BLaER1 treated with 17β-estradiol and CSF1 and Interleukin-3, amounts not matched to agents 10 nM and 100 nM (cell line): ENCODE results near the gene GRIP2.

ENCODE experiments used
- H3K27ac ChIP-seq, 11 experiments: shearing (Covaris generic); formaldehyde crosslinking; 2 replicates each; pipeline ENCODE4 v1.8.1; 2022
- H3K27me3 ChIP-seq, 11 experiments: shearing (Covaris generic); formaldehyde crosslinking; 2 replicates each; pipeline ENCODE4 v1.8.1; 2022
- H3K36me3 ChIP-seq, 11 experiments: shearing (Covaris generic); formaldehyde crosslinking; 2 replicates each; pipeline ENCODE4 v1.8.1; 2022
- H3K4me1 ChIP-seq, 10 experiments: shearing (Covaris generic); formaldehyde crosslinking; 2 replicates each; pipeline ENCODE4 v1.8.1; 2022
- H3K4me2 ChIP-seq, 11 experiments: shearing (Covaris generic); formaldehyde crosslinking; 2 replicates each; pipeline ENCODE4 v1.8.1; 2022
- H3K4me3 ChIP-seq, 10 experiments: shearing (Covaris generic); formaldehyde crosslinking; 2 replicates each; pipeline ENCODE4 v1.8.1; 2022
- H3K9ac ChIP-seq, 11 experiments: shearing (Covaris generic); formaldehyde crosslinking; 2 replicates each; pipeline ENCODE4 v1.8.1; 2022
- H3K9me3 ChIP-seq, 11 experiments: shearing (Covaris generic); formaldehyde crosslinking; replicated peaks in 1 of 11; 2 replicates each; pipeline ENCODE4 v1.8.1; 2022
- H4K20me1 ChIP-seq, 11 experiments: shearing (Covaris generic); formaldehyde crosslinking; 2 replicates each; pipeline ENCODE4 v1.8.1; 2022
- Cebpa-rat ChIP-seq, 11 experiments: shearing (Covaris generic); IDR thresholded peaks; 2 replicates each; pipeline ENCODE4 v1.8.1; 2022

Gene GRIP2

DNA sequence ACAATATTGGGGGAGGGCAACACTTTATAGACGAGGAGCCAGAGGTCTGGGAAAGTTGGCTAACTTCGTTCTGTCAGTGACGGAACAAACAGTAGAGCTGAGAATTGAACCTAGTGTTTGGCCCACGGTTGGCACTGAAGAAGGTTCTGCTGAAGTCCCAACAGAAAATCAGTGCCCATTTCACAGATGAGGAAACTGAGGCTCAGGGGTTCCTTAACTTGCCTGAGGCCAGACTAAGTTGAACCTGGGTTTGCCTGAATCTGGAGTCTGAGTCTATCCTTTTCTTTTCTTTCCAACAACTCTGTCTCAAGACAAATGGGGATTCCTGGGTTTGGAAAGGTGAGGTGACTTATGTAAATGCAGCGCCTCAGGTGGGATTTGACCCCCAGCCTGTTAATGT, 82.7 kb downstream of the GRIP2 start:
- Histone ChIP-seq H3K4me1 (peaks cover 12 to 30% (median 15%) of the 10 kb centered on the region in 10 experiments; a peak in 19 of 20 replicates), H3K9me3 (no peaks in the 10 kb centered on the region), H3K27me3 (no peaks in the 10 kb centered on the region), H3K36me3 (peaks cover 74 to 100% (median 95%) of the 10 kb centered on the region in 11 experiments), H4K20me1 (peaks cover 0 to 100% (median 65%) of the 10 kb centered on the region in 11 experiments; a peak in 19 of 22 replicates), H3K4me3 (no peak overlapping the region), H3K4me2 (no peak overlapping the region), H3K9ac (no peak overlapping the region), H3K27ac (no peak overlapping the region)
- TF ChIP-seq Cebpa-rat (IDR thresholded peaks at IDR 0.05), result no peak

DNA sequence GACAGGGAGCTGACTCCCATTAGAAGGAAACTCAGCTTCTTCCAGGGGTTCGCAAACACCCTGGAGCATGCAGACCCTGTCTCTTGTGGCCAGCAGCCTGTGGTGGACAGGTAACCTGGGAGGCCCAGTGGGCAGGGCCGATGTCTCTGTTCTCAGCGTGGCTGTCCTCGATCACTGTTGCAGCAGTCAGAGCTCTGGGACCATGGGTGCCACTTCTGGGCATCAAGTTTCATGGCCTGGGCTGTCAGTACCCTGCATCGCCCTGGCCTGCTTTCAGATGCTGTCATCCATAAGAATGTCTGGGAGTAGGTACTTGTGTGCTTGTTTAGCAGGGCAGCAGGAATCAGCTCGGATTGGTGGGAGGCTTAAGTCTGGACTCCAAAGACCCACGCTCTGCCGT, 83.3 kb downstream of the GRIP2 start:
- Histone ChIP-seq H3K4me1 (peaks cover 7 to 29% (median 13%) of the 10 kb centered on the region in 10 experiments; a peak in 18 of 20 replicates), H3K4me3 (no peak overlapping the region), H4K20me1 (peaks cover 0 to 100% (median 64%) of the 10 kb centered on the region in 11 experiments; a peak in 19 of 22 replicates), H3K27me3 (no peaks in the 10 kb centered on the region), H3K27ac (no peak overlapping the region), H3K9me3 (no peaks in the 10 kb centered on the region), H3K36me3 (peaks cover 81 to 100% (median 96%) of the 10 kb centered on the region in 11 experiments), H3K4me2 (no peak overlapping the region), H3K9ac (no peak overlapping the region)
- no peak for TF ChIP-seq Cebpa-rat (IDR thresholded peaks at IDR 0.05)

DNA sequence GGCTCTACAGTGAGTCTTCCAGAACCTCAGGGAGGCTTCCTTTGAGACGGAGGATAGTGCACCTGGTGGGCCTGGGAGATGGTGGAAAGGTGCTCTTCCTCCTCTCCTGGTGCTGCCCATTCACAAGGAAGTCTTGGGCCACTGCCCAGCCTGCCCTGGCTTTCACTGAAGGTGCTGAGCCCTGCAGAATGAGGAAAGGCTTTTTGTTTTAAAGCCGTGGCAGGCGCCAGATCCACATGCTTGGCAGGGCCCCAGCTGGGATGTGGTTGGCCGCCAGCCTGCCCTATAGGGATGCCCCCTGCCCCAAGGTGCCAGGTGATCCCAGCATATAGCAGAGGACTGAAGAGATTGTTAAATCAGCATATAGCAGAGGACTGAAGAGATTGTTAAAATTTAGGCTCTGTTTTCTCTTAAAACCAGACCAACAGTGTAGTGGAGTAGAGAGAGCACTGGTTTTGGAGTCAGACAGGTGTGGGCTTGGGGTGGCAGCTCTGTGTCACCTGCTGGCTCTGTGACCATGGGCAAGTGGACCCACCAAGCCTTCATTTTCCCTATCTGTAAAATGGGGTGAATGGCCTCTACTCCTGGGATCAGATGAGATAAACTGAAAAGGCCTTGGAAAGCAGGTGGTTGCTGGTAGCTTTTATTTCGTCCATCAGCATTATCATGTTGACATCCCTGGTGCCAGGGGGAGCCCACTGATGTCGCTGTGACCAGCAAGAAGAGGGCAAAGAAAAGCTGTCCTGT, 84.4 kb downstream of the GRIP2 start:
- H3K9ac ChIP-seq, result no peak overlapping the region
- H3K36me3 ChIP-seq, result peaks cover 82 to 100% (median 100%) of the 10 kb centered on the region in 11 experiments
- H3K9me3 ChIP-seq, result no peaks in the 10 kb centered on the region
- no peaks in the 10 kb centered on the region for H3K27me3 ChIP-seq
- H3K4me3 ChIP-seq, result no peak overlapping the region
- TF ChIP-seq Cebpa-rat (IDR thresholded peaks at IDR 0.05), result no peak
- no peak overlapping the region for H3K4me2 ChIP-seq
- H4K20me1 ChIP-seq, result peaks cover 0 to 100% (median 59%) of the 10 kb centered on the region in 11 experiments; a peak in 15 of 22 replicates
- peaks cover 0 to 22% (median 4%) of the 10 kb centered on the region in 10 experiments; a peak in 6 of 20 replicates for H3K4me1 ChIP-seq
- no peak overlapping the region for H3K27ac ChIP-seq

GRCh38 chr3:14454639-14455310, 85.4 kb downstream of the GRIP2 start:
- Histone ChIP-seq H3K27me3 (no peaks in the 10 kb centered on the region), H3K4me1 (peaks cover 0 to 12% (median 0%) of the 10 kb centered on the region in 10 experiments; a peak in 3 of 20 replicates), H4K20me1 (peaks cover 0 to 100% (median 55%) of the 10 kb centered on the region in 11 experiments; a peak in 15 of 22 replicates), H3K36me3 (peaks cover 82 to 100% (median 99%) of the 10 kb centered on the region in 11 experiments), H3K27ac (no peak overlapping the region), H3K9ac (no peak overlapping the region), H3K9me3 (no peaks in the 10 kb centered on the region), H3K4me2 (no peak overlapping the region), H3K4me3 (no peak overlapping the region)
- TF ChIP-seq Cebpa-rat (IDR thresholded peaks at IDR 0.05), result no peak

- H3K9ac ChIP-seq, result no peak overlapping the region
- H3K27ac ChIP-seq, result no peak overlapping the region
- H3K4me1 ChIP-seq, result peaks cover 3 to 15% (median 5%) of the 10 kb centered on the region in 10 experiments; a peak in 19 of 20 replicates
- H3K9me3 ChIP-seq, result no peaks in the 10 kb centered on the region
- H4K20me1 ChIP-seq, result peaks cover 0 to 98% (median 55%) of the 10 kb centered on the region in 11 experiments; a peak in 15 of 22 replicates
- H3K4me2 ChIP-seq, result no peak overlapping the region
- no peak overlapping the region for H3K4me3 ChIP-seq
- TF ChIP-seq Cebpa-rat (IDR thresholded peaks at IDR 0.05), result no peak
- no peaks in the 10 kb centered on the region for H3K27me3 ChIP-seq
- peaks cover 79 to 100% (median 97%) of the 10 kb centered on the region in 11 experiments for H3K36me3 ChIP-seq
These were observed 86.1 kb downstream of the GRIP2 start for GRCh38 chr3:14453876-14454638.

GRCh38 chr3:14452740-14453710, 87.1 kb downstream of the GRIP2 start:
- H3K36me3 ChIP-seq, result peaks cover 81 to 100% (median 97%) of the 10 kb centered on the region in 11 experiments
- no peak overlapping the region for H3K4me2 ChIP-seq
- H3K9me3 ChIP-seq, result peaks cover 0 to 3% (median 0%) of the 10 kb centered on the region in 11 experiments; a peak in 1 of 22 replicates
- peaks cover 13 to 25% (median 14%) of the 10 kb centered on the region in 10 experiments; a peak in 19 of 20 replicates for H3K4me1 ChIP-seq
- no peak overlapping the region for H3K4me3 ChIP-seq
- H3K9ac ChIP-seq, result no peak overlapping the region
- H3K27ac ChIP-seq, result no peak overlapping the region
- no peak for TF ChIP-seq Cebpa-rat (IDR thresholded peaks at IDR 0.05)
- peaks cover 0 to 98% (median 50%) of the 10 kb centered on the region in 11 experiments; a peak in 15 of 22 replicates for H4K20me1 ChIP-seq
- H3K27me3 ChIP-seq, result no peaks in the 10 kb centered on the region

DNA sequence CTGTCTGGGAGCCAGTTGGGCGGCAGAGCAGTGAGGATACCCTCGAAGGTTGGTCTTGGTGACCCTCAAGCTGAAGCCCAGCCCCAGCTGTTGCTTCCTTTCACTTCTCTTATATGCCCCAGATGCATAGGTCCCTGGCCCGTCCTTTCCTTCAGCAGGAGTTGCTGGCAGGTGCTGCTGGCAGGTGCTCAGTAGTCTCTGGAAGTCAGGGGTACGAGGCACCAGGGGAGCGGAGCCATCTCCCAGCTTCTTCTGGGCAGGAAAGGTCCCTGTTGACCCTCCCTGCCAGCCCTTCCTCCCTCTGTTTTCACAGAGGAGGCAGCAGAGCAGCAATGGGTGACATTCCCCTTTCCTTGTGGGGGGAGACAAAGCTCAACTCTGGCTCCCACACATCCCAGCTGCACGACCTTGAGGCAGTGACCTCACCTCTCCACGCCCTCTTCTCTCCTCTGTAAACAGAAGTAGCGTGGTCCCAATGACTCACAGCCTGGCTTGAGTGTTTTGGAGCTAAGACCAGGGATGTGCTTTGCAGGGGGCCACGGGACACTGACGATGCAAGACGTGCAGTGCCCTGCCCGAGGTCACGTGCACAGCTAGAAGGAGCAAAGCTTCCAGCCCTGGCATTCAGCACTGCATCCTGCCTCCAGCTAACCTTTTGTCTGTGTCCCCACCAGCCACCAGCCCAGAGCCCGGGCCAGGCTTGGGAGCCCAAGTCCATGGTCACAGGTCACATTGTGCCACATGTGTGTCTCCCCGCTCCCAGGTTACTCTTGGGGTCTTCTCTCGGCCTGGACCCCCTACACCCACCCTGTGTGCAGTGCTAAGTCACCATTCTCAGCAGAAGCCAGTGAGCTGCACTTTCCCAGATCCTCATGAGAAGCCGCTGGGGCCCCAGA, 88.0 kb downstream of the GRIP2 start:
- TF ChIP-seq Cebpa-rat (IDR thresholded peaks at IDR 0.05), result no peak
- Histone ChIP-seq H3K9ac (no peak overlapping the region), H3K27ac (no peak overlapping the region), H3K4me1 (peaks cover 13 to 33% (median 15%) of the 10 kb centered on the region in 10 experiments), H3K9me3 (peaks cover 0 to 10% (median 0%) of the 10 kb centered on the region in 11 experiments; a peak in 4 of 22 replicates), H3K36me3 (peaks cover 84 to 100% (median 98%) of the 10 kb centered on the region in 11 experiments), H4K20me1 (peaks cover 0 to 97% (median 44%) of the 10 kb centered on the region in 11 experiments; a peak in 14 of 22 replicates), H3K4me3 (no peak overlapping the region), H3K4me2 (no peak overlapping the region), H3K27me3 (no peaks in the 10 kb centered on the region)
